Measurements from ENCODE around the gene WDR5B.
"Not testable (repeated sequence)": the region's sequence is repeated elsewhere in the genome, so short reads cannot be mapped to it uniquely, and the experiment has no call there.

WDR5B gene

GRCh38 chr3:122451371-122451770 is 35.5 kb upstream of the WDR5B start:
- TF ChIP-seq CTCF (IDR thresholded peaks at IDR 0.05), result no peak
- no peak for TF ChIP-seq ZFX (IDR thresholded peaks at IDR 0.05; ENCODE audit: borderline replicate concordance)
- no peak overlapping the region for H3K27ac ChIP-seq

- H3K27ac ChIP-seq, result not testable (repeated sequence)
Measured at GRCh38 chr3:122448218-122448617, 32.4 kb upstream of the WDR5B start.

GRCh38 chr3:122444491-122444887 is 28.6 kb upstream of the WDR5B start:
- H3K27ac ChIP-seq, result peak overlapping the region; percentile 72

GRCh38 chr3:122443762-122444490 is 28.1 kb upstream of the WDR5B start:
- peak overlapping the region; percentile 72 for H3K27ac ChIP-seq

- H3K27ac ChIP-seq, result peak overlapping the region; percentile 72
- TF ChIP-seq ZFX (IDR thresholded peaks at IDR 0.05; ENCODE audit: borderline replicate concordance) (no peak), CTCF (IDR thresholded peaks at IDR 0.05) (no peak)
Measured at GRCh38 chr3:122443090-122443489, 27.2 kb upstream of the WDR5B start.

GRCh38 chr3:122435950-122436349 is 20.1 kb upstream of the WDR5B start:
- TF ChIP-seq ZFX (IDR thresholded peaks at IDR 0.05; ENCODE audit: borderline replicate concordance) (no peak), CTCF (IDR thresholded peaks at IDR 0.05) (no peak)
- H3K27ac ChIP-seq, result no peak overlapping the region

- TF ChIP-seq CTCF (IDR thresholded peaks at IDR 0.05), result no peak
- TF ChIP-seq ZFX (IDR thresholded peaks at IDR 0.05; ENCODE audit: borderline replicate concordance), result no peak
- no peak overlapping the region for H3K27ac ChIP-seq
Measured at GRCh38 chr3:122430371-122430770, 14.5 kb upstream of the WDR5B start.

- TF ChIP-seq ZFX (IDR thresholded peaks at IDR 0.05; ENCODE audit: borderline replicate concordance), result no peak
- TF ChIP-seq CTCF (IDR thresholded peaks at IDR 0.05), result no peak
- no peak overlapping the region for H3K27ac ChIP-seq
Measured at GRCh38 chr3:122427857-122428471, 12.1 kb upstream of the WDR5B start.

- H3K27ac ChIP-seq, result no peak overlapping the region
- TF ChIP-seq CTCF (IDR thresholded peaks at IDR 0.05) (no peak), ZFX (IDR thresholded peaks at IDR 0.05; ENCODE audit: borderline replicate concordance) (no peak)
Measured at GRCh38 chr3:122421836-122422235, 6.0 kb upstream of the WDR5B start.
